Measurements from ENCODE around the gene GAL3ST2. TPM values are rescaled to one million over a fixed set of nuclear protein-coding genes. Genes with fewer than 3 reads are reported as not detected.

The GAL3ST2 gene
- total RNA-seq, 3 donors from 2014 or later (not counting 1 experiment from before 2014, with no cell fraction given), result 0.88 TPM; not detected in 2

DNA sequence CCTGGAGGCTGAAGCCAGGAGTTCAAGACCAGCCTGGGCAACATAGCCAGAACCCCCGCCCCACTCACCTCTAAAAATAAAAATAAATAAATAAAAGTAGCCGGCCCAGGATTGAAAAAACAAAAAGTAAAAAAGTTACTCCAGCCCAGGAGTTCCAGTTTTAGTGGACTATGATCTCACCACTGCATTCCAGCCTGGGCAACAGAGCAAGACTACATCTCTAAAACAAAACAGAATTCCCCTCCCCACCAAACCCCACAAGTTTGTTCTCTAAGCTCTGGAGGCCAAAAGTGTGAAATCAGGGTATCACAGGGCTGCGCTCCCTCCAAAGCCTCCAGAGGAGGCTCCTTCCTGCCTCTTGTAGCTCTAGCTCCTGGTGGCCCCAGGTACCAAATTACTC is 40.5 kb upstream of the GAL3ST2 start:
- DNase-seq, result no peak
- WGBS (ENCODE audit: insufficient coverage), result 100% methylated on average over 2 of the region's 3 CpGs
- H3K36me3 Mint-ChIP-seq, result no peaks in the 10 kb centered on the region
- H3K9me3 ChIP-seq (ENCODE audit: control insufficient read depth, insufficient read depth, low read length), result no peaks in the 10 kb centered on the region
- intact Hi-C loops (cut with micrococcal nuclease), result no loop called here
- peaks cover 23 to 37% of the 10 kb centered on the region in 2 donors for H3K4me1 Mint-ChIP-seq
- H3K4me1 ChIP-seq (ENCODE audit: control insufficient read depth, insufficient read depth, low read length), result peaks cover 49% of the 10 kb centered on the region
- H3K4me3 ChIP-seq (ENCODE audit: low read length), result no peak overlapping the region
- H3K4me3 Mint-ChIP-seq, result peak overlapping the region; percentile 68
- ATAC-seq, result no peak
- TF ChIP-seq CTCF (IDR thresholded peaks at IDR 0.05), result no peak
- no peaks in the 10 kb centered on the region for H3K27me3 Mint-ChIP-seq (ENCODE audit: low read depth in 2 of 2)
- no peak overlapping the region for H3K27ac ChIP-seq (ENCODE audit: low read length)
- H3K27ac Mint-ChIP-seq, result no peak overlapping the region
- H3K27me3 ChIP-seq (ENCODE audit: control insufficient read depth, insufficient read depth, low read length), result no peaks in the 10 kb centered on the region
- no peaks in the 10 kb centered on the region for H3K36me3 ChIP-seq (ENCODE audit: control insufficient read depth, insufficient read depth, low read length)
- no peaks in the 10 kb centered on the region for H3K9me3 Mint-ChIP-seq

DNA sequence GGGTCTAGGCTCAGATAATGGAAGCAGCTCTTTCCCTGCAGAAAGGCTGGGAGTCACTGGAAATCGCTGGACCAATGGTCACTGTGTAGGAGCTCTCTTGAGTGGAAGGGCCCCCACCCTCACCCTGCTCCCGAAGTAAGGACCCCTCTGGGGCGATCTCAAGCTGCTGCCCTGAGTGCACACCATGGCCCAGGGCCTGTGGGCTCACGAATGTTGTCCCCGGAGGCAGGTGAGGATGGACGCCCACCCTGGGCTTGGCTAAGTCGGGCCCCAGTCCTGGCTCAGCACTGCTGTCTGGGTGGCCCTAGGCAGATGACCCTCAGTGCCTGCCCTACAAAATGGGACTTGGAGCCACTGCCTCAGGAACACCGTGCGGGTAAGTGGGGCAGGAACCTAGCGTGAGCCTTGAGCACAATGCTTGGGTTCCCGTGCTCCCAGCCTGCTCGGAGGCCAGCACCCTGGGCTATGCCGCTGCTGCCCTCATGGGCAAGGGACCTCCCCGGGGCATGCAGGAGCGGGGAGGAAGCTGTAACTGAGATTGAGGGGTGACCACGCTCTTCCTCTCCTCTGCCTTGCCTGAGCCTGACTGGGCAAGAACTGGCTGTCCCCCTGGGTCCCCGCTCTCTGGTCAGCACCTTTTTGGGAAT is 38.5 kb upstream of the GAL3ST2 start:
- intact Hi-C loops (cut with micrococcal nuclease), result no loop called here
- ATAC-seq (no peak), DNase-seq (no peak)
- Histone ChIP-seq H3K27me3 (ENCODE audit: control insufficient read depth, insufficient read depth, low read length) (peaks cover 6% of the 10 kb centered on the region), H3K9me3 (ENCODE audit: control insufficient read depth, insufficient read depth, low read length) (no peaks in the 10 kb centered on the region), H3K4me3 (ENCODE audit: low read length) (no peak overlapping the region), H3K4me1 (ENCODE audit: control insufficient read depth, insufficient read depth, low read length) (peaks cover 52% of the 10 kb centered on the region), H3K27ac (ENCODE audit: low read length) (no peak overlapping the region), H3K36me3 (ENCODE audit: control insufficient read depth, insufficient read depth, low read length) (no peaks in the 10 kb centered on the region)
- Mint-ChIP-seq H3K36me3 (no peaks in the 10 kb centered on the region), H3K4me3 (peak overlapping the region; percentile 56), H3K9me3 (no peaks in the 10 kb centered on the region), H3K27me3 (ENCODE audit: low read depth in 2 of 2) (no peaks in the 10 kb centered on the region), H3K27ac (no peak overlapping the region), H3K4me1 (peaks cover 19 to 25% of the 10 kb centered on the region in 2 donors)
- TF ChIP-seq CTCF (IDR thresholded peaks at IDR 0.05), result no peak
- WGBS (ENCODE audit: insufficient coverage), result 96% methylated on average over 17 of the region's 17 CpGs

DNA sequence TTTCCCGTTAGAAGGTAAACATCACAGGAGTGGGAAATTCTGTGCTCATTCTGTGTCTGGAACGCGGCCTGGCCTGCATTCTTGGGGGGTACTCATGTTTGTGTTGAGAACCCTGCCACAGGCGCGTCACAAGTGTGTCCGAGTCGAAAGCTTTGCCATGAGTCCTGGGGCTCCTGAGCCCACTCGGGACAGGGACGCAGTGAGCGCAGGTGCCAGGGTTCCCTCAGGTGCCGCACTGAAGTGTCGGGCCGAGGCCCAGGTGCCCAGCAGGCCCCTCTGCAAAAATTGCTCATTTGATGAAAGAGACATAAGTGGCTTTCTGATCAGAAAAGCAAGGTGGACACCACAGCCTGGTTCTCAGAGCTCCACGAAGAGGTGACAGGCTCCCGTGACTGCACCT is 37.4 kb upstream of the GAL3ST2 start:
- intact Hi-C loops (cut with micrococcal nuclease), result no loop called here
- WGBS (ENCODE audit: insufficient coverage), result 94% methylated on average over 15 of the region's 15 CpGs
- Histone ChIP-seq H3K36me3 (ENCODE audit: control insufficient read depth, insufficient read depth, low read length) (no peaks in the 10 kb centered on the region), H3K4me3 (ENCODE audit: low read length) (no peak overlapping the region), H3K4me1 (ENCODE audit: control insufficient read depth, insufficient read depth, low read length) (peaks cover 42% of the 10 kb centered on the region), H3K27me3 (ENCODE audit: control insufficient read depth, insufficient read depth, low read length) (peaks cover 6% of the 10 kb centered on the region), H3K27ac (ENCODE audit: low read length) (no peak overlapping the region), H3K9me3 (ENCODE audit: control insufficient read depth, insufficient read depth, low read length) (no peaks in the 10 kb centered on the region)
- H3K4me3 Mint-ChIP-seq, result no peak overlapping the region
- no peaks in the 10 kb centered on the region for H3K9me3 Mint-ChIP-seq
- TF ChIP-seq CTCF (IDR thresholded peaks at IDR 0.05), result no peak
- H3K4me1 Mint-ChIP-seq, result peaks cover 19 to 25% of the 10 kb centered on the region in 2 donors
- no peak overlapping the region for H3K27ac Mint-ChIP-seq
- ATAC-seq (no peak), DNase-seq (no peak)
- no peaks in the 10 kb centered on the region for H3K36me3 Mint-ChIP-seq
- H3K27me3 Mint-ChIP-seq (ENCODE audit: low read depth in 2 of 2), result no peaks in the 10 kb centered on the region

DNA sequence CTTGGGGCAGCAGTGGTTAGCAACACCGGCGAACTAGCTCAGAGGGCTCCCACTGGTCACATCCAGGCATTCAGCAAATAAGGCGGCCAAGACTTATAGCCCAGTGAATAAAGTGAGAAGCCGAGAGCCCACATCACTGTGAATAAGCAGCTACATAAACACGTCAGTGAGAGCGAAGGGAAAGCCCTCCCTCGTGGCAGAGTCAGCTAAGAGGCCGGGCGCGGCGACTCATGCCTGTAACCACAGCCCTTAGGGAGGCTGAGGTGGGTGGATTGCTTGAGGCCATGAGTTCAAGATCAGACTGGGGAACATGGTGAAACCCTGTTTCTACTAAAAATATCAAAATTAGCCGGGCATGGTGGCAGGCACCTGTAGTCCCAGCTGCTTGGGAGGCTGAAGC is 37.0 kb upstream of the GAL3ST2 start:
- H3K27me3 Mint-ChIP-seq (ENCODE audit: low read depth in 2 of 2), result no peaks in the 10 kb centered on the region
- Histone ChIP-seq H3K4me1 (ENCODE audit: control insufficient read depth, insufficient read depth, low read length) (peaks cover 41% of the 10 kb centered on the region), H3K36me3 (ENCODE audit: control insufficient read depth, insufficient read depth, low read length) (peaks cover 4% of the 10 kb centered on the region), H3K27me3 (ENCODE audit: control insufficient read depth, insufficient read depth, low read length) (peaks cover 6% of the 10 kb centered on the region), H3K4me3 (ENCODE audit: low read length) (no peak overlapping the region), H3K9me3 (ENCODE audit: control insufficient read depth, insufficient read depth, low read length) (no peaks in the 10 kb centered on the region), H3K27ac (ENCODE audit: low read length) (no peak overlapping the region)
- ATAC-seq (no peak), DNase-seq (peak in 1 of 2 donors; percentile 44)
- no peaks in the 10 kb centered on the region for H3K9me3 Mint-ChIP-seq
- intact Hi-C loops (cut with micrococcal nuclease), result loop anchor here (2.0 kb wide), 1 partner anchor 23 kb away; no protein-coding TSS in a partner anchor
- WGBS (ENCODE audit: insufficient coverage), result 71% methylated on average over 12 of the region's 12 CpGs
- H3K36me3 Mint-ChIP-seq, result no peaks in the 10 kb centered on the region
- H3K4me3 Mint-ChIP-seq, result peak overlapping the region; percentile 50
- no peak for TF ChIP-seq CTCF (IDR thresholded peaks at IDR 0.05)
- peak overlapping the region in 1 of 2 donors; percentile 45 for H3K27ac Mint-ChIP-seq
- peaks cover 19 to 25% of the 10 kb centered on the region in 2 donors for H3K4me1 Mint-ChIP-seq
